ENCODE measurements around the gene PTPRG.

GRCh38 chr3:61979638-61980037 lies 418.3 kb downstream of the PTPRG start:
- TF ChIP-seq, protein P1, sequence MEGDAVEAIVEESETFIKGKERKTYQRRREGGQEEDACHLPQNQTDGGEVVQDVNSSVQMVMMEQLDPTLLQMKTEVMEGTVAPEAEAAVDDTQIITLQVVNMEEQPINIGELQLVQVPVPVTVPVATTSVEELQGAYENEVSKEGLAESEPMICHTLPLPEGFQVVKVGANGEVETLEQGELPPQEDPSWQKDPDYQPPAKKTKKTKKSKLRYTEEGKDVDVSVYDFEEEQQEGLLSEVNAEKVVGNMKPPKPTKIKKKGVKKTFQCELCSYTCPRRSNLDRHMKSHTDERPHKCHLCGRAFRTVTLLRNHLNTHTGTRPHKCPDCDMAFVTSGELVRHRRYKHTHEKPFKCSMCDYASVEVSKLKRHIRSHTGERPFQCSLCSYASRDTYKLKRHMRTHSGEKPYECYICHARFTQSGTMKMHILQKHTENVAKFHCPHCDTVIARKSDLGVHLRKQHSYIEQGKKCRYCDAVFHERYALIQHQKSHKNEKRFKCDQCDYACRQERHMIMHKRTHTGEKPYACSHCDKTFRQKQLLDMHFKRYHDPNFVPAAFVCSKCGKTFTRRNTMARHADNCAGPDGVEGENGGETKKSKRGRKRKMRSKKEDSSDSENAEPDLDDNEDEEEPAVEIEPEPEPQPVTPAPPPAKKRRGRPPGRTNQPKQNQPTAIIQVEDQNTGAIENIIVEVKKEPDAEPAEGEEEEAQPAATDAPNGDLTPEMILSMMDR (conservative IDR thresholded peaks at IDR 0.05; ENCODE audit: low read depth in 2 of 2): no peak
- TF ChIP-seq EZH2phosphoT487 (IDR thresholded peaks at IDR 0.05; ENCODE audit: unreplicated experiment): no peak
- no peak for TF ChIP-seq EZH2 (IDR thresholded peaks at IDR 0.05; ENCODE audit: low read depth, unreplicated experiment)
- no peak for TF ChIP-seq CREB1 (CRISPR knock-in tag; IDR thresholded peaks at IDR 0.05; ENCODE audit: low read depth)
- TF ChIP-seq POLR2AphosphoS5 (IDR thresholded peaks at IDR 0.05; ENCODE audit: low read depth): no peak

Measured in GM23338 (cell line).